Uterus (tissue), 4 donors: ENCODE measurements around the gene TMEM131. TPM values are rescaled to one million over a fixed set of nuclear protein-coding genes. Genes with fewer than 3 reads are reported as not detected.
"Not testable (repeated sequence)": the region's sequence is repeated elsewhere in the genome, so short reads cannot be mapped to it uniquely, and the experiment has no call there.

Source experiments
- DNase-seq, 2 donors: peaks; one replicate each; pipeline ENCODE4 v3.0.0-alpha.2; 2019 to 2020
- H3K27ac ChIP-seq, 2 donors: fragments of 200-600 bp; sonication (generic); 1 replicate in 1 of 2; 2 replicates in 1 of 2; pipeline ENCODE4 v1.5.1; 2016 to 2018
- H3K27me3 ChIP-seq, 2 donors: fragments of 200-600 bp; sonication (generic); one replicate each; pipeline ENCODE4 v1.5.1; 2018 to 2019; ENCODE audit warnings: control low read depth in 1 of 2
- H3K36me3 ChIP-seq, 2 donors: fragments of 200-600 bp; sonication (generic); one replicate each; pipeline ENCODE4 v1.5.1; 2019; ENCODE audit warnings: control low read depth in 1 of 2
- H3K4me1 ChIP-seq, 2 donors: fragments of 200-600 bp; sonication (generic); one replicate each; pipeline ENCODE4 v1.5.1; 2018 to 2019; ENCODE audit warnings: control low read depth in 1 of 2
- H3K4me3 ChIP-seq, 2 donors: fragments of 200-600 bp; sonication (generic); 1 replicate in 1 of 2; 2 replicates in 1 of 2; pipeline ENCODE4 v1.5.1; 2018 to 2019; ENCODE audit warnings: mild to moderate bottlenecking in 1 of 2
- H3K9me3 ChIP-seq, 2 donors: fragments of 200-600 bp; sonication (generic); one replicate each; pipeline ENCODE4 v1.5.1; 2019; ENCODE audit warnings: control low read depth in 1 of 2
- CTCF ChIP-seq, 4 experiments: fragments of 200-600 bp in 2 of 4; fragments of 450-650 bp in 2 of 4; sonication (generic) in 2 of 4; IDR thresholded peaks; one replicate each; pipeline ENCODE4 v1.5.1; 2016 to 2019; ENCODE audit warnings: antibody characterized with exemption in 4 of 4, mild to moderate bottlenecking in 2 of 4, moderate library complexity in 1 of 4
- POLR2A ChIP-seq, 2 donors: fragments of 450-650 bp; IDR thresholded peaks; one replicate each; pipeline ENCODE4 v1.6.1; 2016; ENCODE audit warnings: antibody characterized with exemption in 2 of 2, mild to moderate bottlenecking in 1 of 2, moderate library complexity in 1 of 2
- intact Hi-C: fragments of 100-400 bp; cut with DNase I; formaldehyde crosslinking; loops from one replicate; pipeline ENCODE4 v1.15.1; 2023; ENCODE audit warnings: low total_unique reads
- total RNA-seq, 4 donors: library from RNA; depleted of rRNA in 3 of 4; stranded (reverse); fragments of >200 nt in 3 of 4; gene quantifications; one replicate each; pipeline versions ENCODE4 v1.1.0 to v1.2.4, GENCODE V29; 2014 to 2023
- donor health status: DM: yes; HTN: yes; CAD: no.

Gene TMEM131, protein sequence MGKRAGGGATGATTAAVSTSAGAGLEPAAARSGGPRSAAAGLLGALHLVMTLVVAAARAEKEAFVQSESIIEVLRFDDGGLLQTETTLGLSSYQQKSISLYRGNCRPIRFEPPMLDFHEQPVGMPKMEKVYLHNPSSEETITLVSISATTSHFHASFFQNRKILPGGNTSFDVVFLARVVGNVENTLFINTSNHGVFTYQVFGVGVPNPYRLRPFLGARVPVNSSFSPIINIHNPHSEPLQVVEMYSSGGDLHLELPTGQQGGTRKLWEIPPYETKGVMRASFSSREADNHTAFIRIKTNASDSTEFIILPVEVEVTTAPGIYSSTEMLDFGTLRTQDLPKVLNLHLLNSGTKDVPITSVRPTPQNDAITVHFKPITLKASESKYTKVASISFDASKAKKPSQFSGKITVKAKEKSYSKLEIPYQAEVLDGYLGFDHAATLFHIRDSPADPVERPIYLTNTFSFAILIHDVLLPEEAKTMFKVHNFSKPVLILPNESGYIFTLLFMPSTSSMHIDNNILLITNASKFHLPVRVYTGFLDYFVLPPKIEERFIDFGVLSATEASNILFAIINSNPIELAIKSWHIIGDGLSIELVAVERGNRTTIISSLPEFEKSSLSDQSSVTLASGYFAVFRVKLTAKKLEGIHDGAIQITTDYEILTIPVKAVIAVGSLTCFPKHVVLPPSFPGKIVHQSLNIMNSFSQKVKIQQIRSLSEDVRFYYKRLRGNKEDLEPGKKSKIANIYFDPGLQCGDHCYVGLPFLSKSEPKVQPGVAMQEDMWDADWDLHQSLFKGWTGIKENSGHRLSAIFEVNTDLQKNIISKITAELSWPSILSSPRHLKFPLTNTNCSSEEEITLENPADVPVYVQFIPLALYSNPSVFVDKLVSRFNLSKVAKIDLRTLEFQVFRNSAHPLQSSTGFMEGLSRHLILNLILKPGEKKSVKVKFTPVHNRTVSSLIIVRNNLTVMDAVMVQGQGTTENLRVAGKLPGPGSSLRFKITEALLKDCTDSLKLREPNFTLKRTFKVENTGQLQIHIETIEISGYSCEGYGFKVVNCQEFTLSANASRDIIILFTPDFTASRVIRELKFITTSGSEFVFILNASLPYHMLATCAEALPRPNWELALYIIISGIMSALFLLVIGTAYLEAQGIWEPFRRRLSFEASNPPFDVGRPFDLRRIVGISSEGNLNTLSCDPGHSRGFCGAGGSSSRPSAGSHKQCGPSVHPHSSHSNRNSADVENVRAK (N-terminal part only)
- 10 to 100 TPM; 14.1 to 62.4 (median 35.4) TPM for total RNA-seq

DNA sequence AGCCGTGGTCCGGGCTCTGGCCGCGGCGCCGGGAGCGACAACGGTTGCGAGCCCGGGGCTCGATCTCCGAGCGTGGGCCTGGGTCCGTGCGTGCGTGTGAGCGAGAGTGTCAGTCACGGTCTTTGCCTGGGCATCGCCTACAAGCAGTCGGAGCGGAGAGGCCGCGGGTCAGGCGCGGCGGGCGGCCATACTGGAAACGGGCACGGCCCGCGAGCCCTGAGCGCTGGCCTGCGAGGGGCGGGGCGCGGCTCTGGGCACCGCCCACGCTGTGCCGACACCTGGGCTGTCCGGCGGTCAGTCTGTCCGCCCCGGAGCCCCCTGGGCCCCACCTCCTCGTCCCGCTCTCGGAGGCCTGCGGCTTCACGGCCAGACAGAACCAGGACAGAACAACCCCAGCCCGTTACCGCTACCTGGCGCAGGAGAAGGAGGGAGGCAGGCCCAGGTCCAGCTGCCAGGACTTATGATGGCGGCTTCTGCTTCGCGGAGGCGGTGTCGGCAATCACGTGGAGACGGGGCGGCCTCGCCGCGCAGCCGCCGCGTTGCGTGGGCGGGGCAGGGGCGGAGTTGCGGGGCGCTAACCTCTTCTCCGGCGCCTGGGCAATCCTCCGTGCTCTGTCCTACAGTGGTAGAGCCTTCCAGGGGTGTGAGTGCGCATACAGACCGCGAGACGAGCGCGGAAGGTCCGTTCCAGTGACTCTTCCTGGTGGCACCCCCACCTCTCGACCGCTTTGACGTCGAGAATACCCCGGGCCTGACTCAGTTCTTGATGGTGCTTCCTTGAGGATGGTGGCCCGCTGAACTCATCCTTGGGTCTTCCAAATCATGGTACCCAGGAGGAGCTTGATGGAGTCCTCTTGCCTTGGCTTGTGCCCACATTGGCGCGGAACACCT lies at the start of gene TMEM131:
TSS of gene TMEM131 (minus strand) at position 215 of the 891 bp plus-strand sequence. CDS start 286 bp downstream, outside the sequence.
- H3K27ac ChIP-seq = peak within 1 kb of the TSS; percentile 90 to 98
- TF ChIP-seq POLR2A (IDR thresholded peaks at IDR 0.05) (peak; percentile 72 to 75), CTCF (IDR thresholded peaks at IDR 0.05) (peak in 1 of 4 experiments; percentile 4)
- H3K4me3 ChIP-seq = peak within 1 kb of the TSS; percentile 51 to 94
- no peaks in the 10 kb centered on the region for H3K36me3 ChIP-seq
- intact Hi-C loops = no loop called here
- H3K4me1 ChIP-seq = peaks cover 5 to 7% of the 10 kb centered on the region in 2 donors
- DNase-seq = peak; percentile 91 to 95
- no peaks in the 10 kb centered on the region for H3K27me3 ChIP-seq
- H3K9me3 ChIP-seq = no peaks in the 10 kb centered on the region

GRCh38 chr2:98044730-98045129 lies 49.0 kb upstream of the TMEM131 start:
- H3K4me3 ChIP-seq, intact Hi-C loops, H3K4me1 ChIP-seq, H3K36me3 ChIP-seq, DNase-seq, H3K27ac ChIP-seq, H3K9me3 ChIP-seq, H3K27me3 ChIP-seq: not testable (repeated sequence)

- TF ChIP-seq POLR2A (IDR thresholded peaks at IDR 0.05) = no peak
- no peak for TF ChIP-seq CTCF (IDR thresholded peaks at IDR 0.05)
- Histone ChIP-seq H3K4me1 (no peaks in the 10 kb centered on the region), H3K4me3 (no peak overlapping the region), H3K27ac (no peak overlapping the region), H3K36me3 (no peaks in the 10 kb centered on the region), H3K9me3 (no peaks in the 10 kb centered on the region), H3K27me3 (no peaks in the 10 kb centered on the region)
- no peak for DNase-seq
- intact Hi-C loops = no loop called here
These were observed 47.4 kb upstream of the TMEM131 start for GRCh38 chr2:98043101-98043500.

DNA sequence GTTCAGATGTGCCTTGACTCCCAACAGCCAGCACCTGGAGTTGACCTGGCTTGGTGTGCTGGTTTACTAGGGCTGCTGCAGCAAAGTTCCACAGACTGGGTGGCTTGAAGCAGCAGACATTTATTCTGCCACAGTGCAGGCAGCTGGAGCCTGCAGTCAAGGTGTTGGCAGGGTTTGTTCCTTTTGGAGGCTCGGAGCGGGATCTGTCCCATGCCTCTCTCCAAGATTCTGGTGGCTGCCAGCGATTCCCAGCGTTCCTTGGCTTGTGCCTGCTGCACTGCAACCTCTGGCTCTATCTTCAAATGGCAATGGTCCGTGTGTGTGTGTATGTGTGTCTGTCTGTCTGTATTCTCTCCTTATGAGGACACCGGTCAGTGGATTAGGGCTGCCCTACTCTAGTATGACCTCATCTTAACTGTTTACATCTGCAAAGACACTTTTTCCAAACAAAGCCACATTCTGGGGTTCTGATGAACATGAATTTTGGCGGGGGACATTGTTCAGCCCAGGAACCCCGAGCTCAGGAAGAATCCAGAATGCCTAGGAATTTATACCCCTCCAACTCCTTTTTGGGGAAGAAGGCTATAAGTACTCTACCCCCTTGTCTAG lies 44.7 kb upstream of the TMEM131 start:
- Histone ChIP-seq H3K36me3 (no peaks in the 10 kb centered on the region), H3K4me3 (no peak overlapping the region), H3K4me1 (no peaks in the 10 kb centered on the region), H3K9me3 (no peaks in the 10 kb centered on the region), H3K27ac (no peak overlapping the region), H3K27me3 (no peaks in the 10 kb centered on the region)
- no peak for DNase-seq
- TF ChIP-seq CTCF (IDR thresholded peaks at IDR 0.05) = no peak
- no peak for TF ChIP-seq POLR2A (IDR thresholded peaks at IDR 0.05)
- intact Hi-C loops = no loop called here
